ENCODE results near the gene EPHA5.

- no peak for TF ChIP-seq POLR2A (IDR thresholded peaks at IDR 0.05)
- TF ChIP-seq, protein P1, sequence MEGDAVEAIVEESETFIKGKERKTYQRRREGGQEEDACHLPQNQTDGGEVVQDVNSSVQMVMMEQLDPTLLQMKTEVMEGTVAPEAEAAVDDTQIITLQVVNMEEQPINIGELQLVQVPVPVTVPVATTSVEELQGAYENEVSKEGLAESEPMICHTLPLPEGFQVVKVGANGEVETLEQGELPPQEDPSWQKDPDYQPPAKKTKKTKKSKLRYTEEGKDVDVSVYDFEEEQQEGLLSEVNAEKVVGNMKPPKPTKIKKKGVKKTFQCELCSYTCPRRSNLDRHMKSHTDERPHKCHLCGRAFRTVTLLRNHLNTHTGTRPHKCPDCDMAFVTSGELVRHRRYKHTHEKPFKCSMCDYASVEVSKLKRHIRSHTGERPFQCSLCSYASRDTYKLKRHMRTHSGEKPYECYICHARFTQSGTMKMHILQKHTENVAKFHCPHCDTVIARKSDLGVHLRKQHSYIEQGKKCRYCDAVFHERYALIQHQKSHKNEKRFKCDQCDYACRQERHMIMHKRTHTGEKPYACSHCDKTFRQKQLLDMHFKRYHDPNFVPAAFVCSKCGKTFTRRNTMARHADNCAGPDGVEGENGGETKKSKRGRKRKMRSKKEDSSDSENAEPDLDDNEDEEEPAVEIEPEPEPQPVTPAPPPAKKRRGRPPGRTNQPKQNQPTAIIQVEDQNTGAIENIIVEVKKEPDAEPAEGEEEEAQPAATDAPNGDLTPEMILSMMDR (IDR thresholded peaks at IDR 0.05), result no peak
These were observed 72.6 kb downstream of the EPHA5 start for GRCh38 chr4:65597697-65598096.

Data from sigmoid colon (tissue), 3 donors.